ENCODE measurements around the gene P2RY2.

DNA sequence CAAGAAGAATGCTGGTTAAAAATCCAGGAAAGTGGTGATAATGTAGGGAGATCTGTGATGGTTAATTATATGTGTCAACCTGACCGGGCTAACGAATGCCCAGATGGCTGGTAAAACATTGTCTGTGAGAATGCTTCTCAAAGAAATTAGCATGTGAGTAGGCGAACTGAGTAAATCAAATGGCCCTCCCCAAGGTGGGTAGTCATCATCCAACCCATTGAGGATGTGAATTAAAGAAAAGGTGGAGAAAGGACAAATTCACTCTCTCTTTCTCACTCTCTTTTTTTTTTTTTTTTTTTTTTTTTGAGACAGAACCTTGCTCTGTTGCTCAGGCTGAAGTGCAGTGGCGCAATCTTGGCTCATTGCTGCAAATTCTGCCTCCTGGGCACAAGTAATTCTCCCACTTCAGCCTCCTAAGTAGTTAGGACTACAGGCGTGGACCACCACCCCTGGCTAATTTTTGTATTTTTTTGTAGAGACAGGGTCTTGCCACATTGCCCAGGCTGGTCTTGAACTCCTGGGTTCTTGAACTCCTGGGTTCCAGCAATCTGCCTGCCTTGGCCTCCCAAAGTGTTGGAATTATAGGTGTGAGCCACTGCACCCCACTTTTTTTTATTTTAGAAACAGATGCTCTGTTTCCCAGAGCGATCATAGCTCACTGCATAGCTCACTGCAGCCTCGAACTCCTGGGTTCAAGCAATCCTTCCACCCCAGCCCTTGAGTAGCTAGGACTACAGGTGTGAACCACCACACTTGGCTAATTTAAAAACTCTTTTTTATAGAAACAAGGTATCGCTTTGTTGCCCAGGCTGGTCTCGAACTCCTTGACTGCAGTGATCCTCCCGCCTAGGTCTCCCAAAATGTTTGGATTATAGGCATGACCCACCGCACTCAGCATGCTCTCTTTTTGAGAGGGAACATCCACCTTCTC lies 32.0 kb downstream of the P2RY2 start:
- TF ChIP-seq, protein P1, sequence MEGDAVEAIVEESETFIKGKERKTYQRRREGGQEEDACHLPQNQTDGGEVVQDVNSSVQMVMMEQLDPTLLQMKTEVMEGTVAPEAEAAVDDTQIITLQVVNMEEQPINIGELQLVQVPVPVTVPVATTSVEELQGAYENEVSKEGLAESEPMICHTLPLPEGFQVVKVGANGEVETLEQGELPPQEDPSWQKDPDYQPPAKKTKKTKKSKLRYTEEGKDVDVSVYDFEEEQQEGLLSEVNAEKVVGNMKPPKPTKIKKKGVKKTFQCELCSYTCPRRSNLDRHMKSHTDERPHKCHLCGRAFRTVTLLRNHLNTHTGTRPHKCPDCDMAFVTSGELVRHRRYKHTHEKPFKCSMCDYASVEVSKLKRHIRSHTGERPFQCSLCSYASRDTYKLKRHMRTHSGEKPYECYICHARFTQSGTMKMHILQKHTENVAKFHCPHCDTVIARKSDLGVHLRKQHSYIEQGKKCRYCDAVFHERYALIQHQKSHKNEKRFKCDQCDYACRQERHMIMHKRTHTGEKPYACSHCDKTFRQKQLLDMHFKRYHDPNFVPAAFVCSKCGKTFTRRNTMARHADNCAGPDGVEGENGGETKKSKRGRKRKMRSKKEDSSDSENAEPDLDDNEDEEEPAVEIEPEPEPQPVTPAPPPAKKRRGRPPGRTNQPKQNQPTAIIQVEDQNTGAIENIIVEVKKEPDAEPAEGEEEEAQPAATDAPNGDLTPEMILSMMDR (IDR thresholded peaks at IDR 0.05; ENCODE audit: low read depth, low read length, missing input control), result no peak
- TF ChIP-seq FOXA1 (IDR thresholded peaks at IDR 0.05) (no peak), SP1 (IDR thresholded peaks at IDR 0.05) (no peak), HNF4A (conservative IDR thresholded peaks at IDR 0.05) (peak in 1 of 2 donors; percentile 10), NR2F2 (IDR thresholded peaks at IDR 0.05) (no peak), TAF1 (conservative IDR thresholded peaks at IDR 0.05) (no peak), RAD21 (IDR thresholded peaks at IDR 0.05) (no peak), YY1 (IDR thresholded peaks at IDR 0.05) (no peak), EGR1 (IDR thresholded peaks at IDR 0.05; ENCODE audit: low read depth in 2 of 2) (no peak)
- TF ChIP-seq, protein P2, sequence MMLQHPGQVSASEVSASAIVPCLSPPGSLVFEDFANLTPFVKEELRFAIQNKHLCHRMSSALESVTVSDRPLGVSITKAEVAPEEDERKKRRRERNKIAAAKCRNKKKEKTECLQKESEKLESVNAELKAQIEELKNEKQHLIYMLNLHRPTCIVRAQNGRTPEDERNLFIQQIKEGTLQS (IDR thresholded peaks at IDR 0.05), result no peak
- TF ChIP-seq, protein P3, sequence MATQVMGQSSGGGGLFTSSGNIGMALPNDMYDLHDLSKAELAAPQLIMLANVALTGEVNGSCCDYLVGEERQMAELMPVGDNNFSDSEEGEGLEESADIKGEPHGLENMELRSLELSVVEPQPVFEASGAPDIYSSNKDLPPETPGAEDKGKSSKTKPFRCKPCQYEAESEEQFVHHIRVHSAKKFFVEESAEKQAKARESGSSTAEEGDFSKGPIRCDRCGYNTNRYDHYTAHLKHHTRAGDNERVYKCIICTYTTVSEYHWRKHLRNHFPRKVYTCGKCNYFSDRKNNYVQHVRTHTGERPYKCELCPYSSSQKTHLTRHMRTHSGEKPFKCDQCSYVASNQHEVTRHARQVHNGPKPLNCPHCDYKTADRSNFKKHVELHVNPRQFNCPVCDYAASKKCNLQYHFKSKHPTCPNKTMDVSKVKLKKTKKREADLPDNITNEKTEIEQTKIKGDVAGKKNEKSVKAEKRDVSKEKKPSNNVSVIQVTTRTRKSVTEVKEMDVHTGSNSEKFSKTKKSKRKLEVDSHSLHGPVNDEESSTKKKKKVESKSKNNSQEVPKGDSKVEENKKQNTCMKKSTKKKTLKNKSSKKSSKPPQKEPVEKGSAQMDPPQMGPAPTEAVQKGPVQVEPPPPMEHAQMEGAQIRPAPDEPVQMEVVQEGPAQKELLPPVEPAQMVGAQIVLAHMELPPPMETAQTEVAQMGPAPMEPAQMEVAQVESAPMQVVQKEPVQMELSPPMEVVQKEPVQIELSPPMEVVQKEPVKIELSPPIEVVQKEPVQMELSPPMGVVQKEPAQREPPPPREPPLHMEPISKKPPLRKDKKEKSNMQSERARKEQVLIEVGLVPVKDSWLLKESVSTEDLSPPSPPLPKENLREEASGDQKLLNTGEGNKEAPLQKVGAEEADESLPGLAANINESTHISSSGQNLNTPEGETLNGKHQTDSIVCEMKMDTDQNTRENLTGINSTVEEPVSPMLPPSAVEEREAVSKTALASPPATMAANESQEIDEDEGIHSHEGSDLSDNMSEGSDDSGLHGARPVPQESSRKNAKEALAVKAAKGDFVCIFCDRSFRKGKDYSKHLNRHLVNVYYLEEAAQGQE (IDR thresholded peaks at IDR 0.05), result no peak
- TF ChIP-seq, protein P4, sequence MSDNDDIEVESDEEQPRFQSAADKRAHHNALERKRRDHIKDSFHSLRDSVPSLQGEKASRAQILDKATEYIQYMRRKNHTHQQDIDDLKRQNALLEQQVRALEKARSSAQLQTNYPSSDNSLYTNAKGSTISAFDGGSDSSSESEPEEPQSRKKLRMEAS (IDR thresholded peaks at IDR 0.05), result no peak
- TF ChIP-seq, protein P5, sequence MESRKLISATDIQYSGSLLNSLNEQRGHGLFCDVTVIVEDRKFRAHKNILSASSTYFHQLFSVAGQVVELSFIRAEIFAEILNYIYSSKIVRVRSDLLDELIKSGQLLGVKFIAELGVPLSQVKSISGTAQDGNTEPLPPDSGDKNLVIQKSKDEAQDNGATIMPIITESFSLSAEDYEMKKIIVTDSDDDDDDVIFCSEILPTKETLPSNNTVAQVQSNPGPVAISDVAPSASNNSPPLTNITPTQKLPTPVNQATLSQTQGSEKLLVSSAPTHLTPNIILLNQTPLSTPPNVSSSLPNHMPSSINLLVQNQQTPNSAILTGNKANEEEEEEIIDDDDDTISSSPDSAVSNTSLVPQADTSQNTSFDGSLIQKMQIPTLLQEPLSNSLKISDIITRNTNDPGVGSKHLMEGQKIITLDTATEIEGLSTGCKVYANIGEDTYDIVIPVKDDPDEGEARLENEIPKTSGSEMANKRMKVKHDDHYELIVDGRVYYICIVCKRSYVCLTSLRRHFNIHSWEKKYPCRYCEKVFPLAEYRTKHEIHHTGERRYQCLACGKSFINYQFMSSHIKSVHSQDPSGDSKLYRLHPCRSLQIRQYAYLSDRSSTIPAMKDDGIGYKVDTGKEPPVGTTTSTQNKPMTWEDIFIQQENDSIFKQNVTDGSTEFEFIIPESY (IDR thresholded peaks at IDR 0.05), result no peak

Data from liver (tissue), 3 donors.